GM20000 (cell line): ENCODE measurements around the gene NUDT6.

Source experiments
- DNase-seq: peaks from one replicate; pipeline ENCODE4 v3.0.0; 2012; ENCODE audit warnings: low spot score
- CTCF ChIP-seq: IDR thresholded peaks from 2 replicates; pipeline ENCODE4 v1.5.1; 2012; ENCODE audit warnings: mild to moderate bottlenecking, control low read depth; ENCODE audit errors: extremely low read depth, missing control alignments

NUDT6 gene, protein sequence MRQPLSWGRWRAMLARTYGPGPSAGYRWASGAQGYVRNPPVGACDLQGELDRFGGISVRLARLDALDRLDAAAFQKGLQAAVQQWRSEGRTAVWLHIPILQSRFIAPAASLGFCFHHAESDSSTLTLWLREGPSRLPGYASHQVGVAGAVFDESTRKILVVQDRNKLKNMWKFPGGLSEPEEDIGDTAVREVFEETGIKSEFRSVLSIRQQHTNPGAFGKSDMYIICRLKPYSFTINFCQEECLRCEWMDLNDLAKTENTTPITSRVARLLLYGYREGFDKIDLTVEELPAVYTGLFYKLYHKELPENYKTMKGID

GRCh38 chr4:122921971-122922876, at the start of gene NUDT6:
Gene NUDT6 (minus strand): TSS chr4:122922597. CDS start chr4:122922572, 25 bp downstream.
- no peak for TF ChIP-seq CTCF

DNA sequence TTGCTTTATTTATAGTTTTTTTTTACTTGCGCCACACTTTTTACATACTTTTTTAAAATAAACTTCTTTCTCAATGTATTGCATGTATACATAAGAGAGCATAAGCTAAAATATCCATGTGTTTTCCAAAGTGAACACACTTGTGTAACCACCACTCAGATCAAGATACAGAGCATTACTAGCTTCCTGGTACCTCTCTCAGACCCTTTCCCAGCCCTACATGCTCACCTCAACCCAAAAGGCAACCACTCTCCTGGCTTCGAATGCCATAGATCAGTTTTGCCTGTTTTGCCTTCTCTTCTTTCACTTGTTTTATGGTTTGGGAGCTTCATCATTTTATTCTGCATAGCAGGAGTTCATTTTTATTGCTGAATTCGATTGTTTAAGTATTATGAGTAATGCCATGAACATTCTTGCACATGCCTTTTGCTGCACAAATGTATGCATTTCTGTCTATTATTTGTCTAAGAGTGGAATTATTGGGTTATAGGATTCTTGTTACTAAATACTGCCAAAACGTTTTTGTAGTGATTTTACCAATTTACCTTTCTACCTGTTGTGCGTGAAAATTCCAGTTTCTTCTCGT, 45.9 kb upstream of the NUDT6 start:
- DNase-seq: no peak
- TF ChIP-seq CTCF: no peak

More at GRCh38 chr4:122921971-122922876, at the start of gene NUDT6:
- peak; percentile 59 for DNase-seq

GRCh38 chr4:122967231-122967630, 44.8 kb upstream of the NUDT6 start:
- no peak for TF ChIP-seq CTCF
- no peak for DNase-seq

- no peak for TF ChIP-seq CTCF
- no peak for DNase-seq
Measured at GRCh38 chr4:122966201-122966600, 43.8 kb upstream of the NUDT6 start.

GRCh38 chr4:122963216-122963615, 40.8 kb upstream of the NUDT6 start:
- DNase-seq: no peak
- TF ChIP-seq CTCF: no peak

DNA sequence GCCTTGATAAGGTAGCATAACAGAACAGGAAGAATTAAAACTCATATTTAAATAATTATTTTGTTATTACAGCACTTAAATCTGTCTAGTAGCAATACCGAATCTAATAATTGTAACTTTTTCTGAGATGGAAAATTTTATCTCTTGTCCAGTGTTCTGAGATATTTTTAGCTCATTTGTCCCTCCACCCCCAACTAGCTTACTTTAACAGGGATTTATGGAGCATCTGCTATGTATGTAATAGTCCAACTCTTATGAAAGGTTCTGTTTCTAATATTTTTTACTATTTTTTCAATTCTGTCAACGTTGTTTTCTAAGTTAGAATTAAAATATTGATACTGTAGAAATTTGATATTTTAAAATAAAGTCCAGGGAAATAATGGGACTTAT, 38.2 kb upstream of the NUDT6 start:
- no peak for TF ChIP-seq CTCF
- DNase-seq: no peak
